ENCODE results near the gene MUC2. TPM values are rescaled to one million over a fixed set of nuclear protein-coding genes. Genes with fewer than 3 reads are reported as not detected.

MUC2 gene
- total RNA-seq, 2 donors from 2014 or later = not detected

- Histone ChIP-seq H3K9me3 (no peaks in the 10 kb centered on the region), H3K27ac (no peak overlapping the region), H3K27me3 (no peaks in the 10 kb centered on the region), H3K36me3 (no peaks in the 10 kb centered on the region), H3K4me1 (peaks cover 0 to 12% of the 10 kb centered on the region in 2 donors), H3K4me3 (no peak overlapping the region)
- DNase-seq (ENCODE audit: low spot score) = no peak
- TF ChIP-seq CTCF (IDR thresholded peaks at IDR 0.05) = no peak
Observed at GRCh38 chr11:1070594-1071462, 3.8 kb upstream of the MUC2 start.

GRCh38 chr11:1071571-1072115, 3.0 kb upstream of the MUC2 start:
- DNase-seq (ENCODE audit: low spot score) = no peak
- Histone ChIP-seq H3K36me3 (no peaks in the 10 kb centered on the region), H3K4me1 (peaks cover 0 to 12% of the 10 kb centered on the region in 2 donors), H3K4me3 (no peak overlapping the region), H3K27ac (no peak overlapping the region), H3K27me3 (no peaks in the 10 kb centered on the region), H3K9me3 (no peaks in the 10 kb centered on the region)
- no peak for TF ChIP-seq CTCF (IDR thresholded peaks at IDR 0.05)

GRCh38 chr11:1072116-1072820, 2.4 kb upstream of the MUC2 start:
- H3K27me3 ChIP-seq = no peaks in the 10 kb centered on the region
- no peak for DNase-seq (ENCODE audit: low spot score)
- no peak for TF ChIP-seq CTCF (IDR thresholded peaks at IDR 0.05)
- H3K27ac ChIP-seq = no peak overlapping the region
- H3K4me1 ChIP-seq = peaks cover 0 to 12% of the 10 kb centered on the region in 2 donors
- no peaks in the 10 kb centered on the region for H3K36me3 ChIP-seq
- no peaks in the 10 kb centered on the region for H3K9me3 ChIP-seq
- H3K4me3 ChIP-seq = no peak overlapping the region

GRCh38 chr11:1072821-1073231, 1.8 kb upstream of the MUC2 start:
- Histone ChIP-seq H3K27me3 (no peaks in the 10 kb centered on the region), H3K9me3 (no peaks in the 10 kb centered on the region), H3K27ac (no peak overlapping the region), H3K4me3 (no peak overlapping the region), H3K4me1 (peaks cover 0 to 12% of the 10 kb centered on the region in 2 donors), H3K36me3 (no peaks in the 10 kb centered on the region)
- DNase-seq (ENCODE audit: low spot score) = no peak
- TF ChIP-seq CTCF (IDR thresholded peaks at IDR 0.05) = no peak

- H3K36me3 ChIP-seq = no peaks in the 10 kb centered on the region
- TF ChIP-seq CTCF (IDR thresholded peaks at IDR 0.05) = no peak
- no peak overlapping the region for H3K27ac ChIP-seq
- no peaks in the 10 kb centered on the region for H3K27me3 ChIP-seq
- peaks cover 0 to 12% of the 10 kb centered on the region in 2 donors for H3K4me1 ChIP-seq
- no peak overlapping the region for H3K4me3 ChIP-seq
- H3K9me3 ChIP-seq = no peaks in the 10 kb centered on the region
- DNase-seq (ENCODE audit: low spot score) = no peak
Observed at GRCh38 chr11:1073261-1073724, 1.4 kb upstream of the MUC2 start.
